Measurements from ENCODE around the gene PTPRM.

The PTPRM gene

GRCh38 chr18:8029731-8030130, 462.6 kb downstream of the PTPRM start:
- Histone ChIP-seq H3K4me3 (ENCODE audit: low read length in 2 of 2) (no peak overlapping the region), H3K27me3 (ENCODE audit: control insufficient read depth in 2 of 2, insufficient read depth in 2 of 2, low read length in 2 of 2) (no peaks in the 10 kb centered on the region), H3K4me1 (ENCODE audit: control insufficient read depth in 2 of 2, insufficient read depth in 2 of 2, low read length in 2 of 2) (no peaks in the 10 kb centered on the region), H3K9ac (ENCODE audit: low read depth in 1 of 2, low read length in 2 of 2) (no peak overlapping the region), H3K36me3 (ENCODE audit: control insufficient read depth in 2 of 2, insufficient read depth in 2 of 2, low read length in 2 of 2) (no peaks in the 10 kb centered on the region), H3K9me3 (ENCODE audit: control insufficient read depth in 2 of 2, low read length in 2 of 2) (no peaks in the 10 kb centered on the region), H3K27ac (ENCODE audit: low read depth in 2 of 2, low read length in 2 of 2) (no peak overlapping the region)

GRCh38 chr18:8030201-8030600, 463.1 kb downstream of the PTPRM start:
- Histone ChIP-seq H3K4me3 (ENCODE audit: low read length in 2 of 2) (no peak overlapping the region), H3K27me3 (ENCODE audit: control insufficient read depth in 2 of 2, insufficient read depth in 2 of 2, low read length in 2 of 2) (no peaks in the 10 kb centered on the region), H3K9ac (ENCODE audit: low read depth in 1 of 2, low read length in 2 of 2) (no peak overlapping the region), H3K36me3 (ENCODE audit: control insufficient read depth in 2 of 2, insufficient read depth in 2 of 2, low read length in 2 of 2) (no peaks in the 10 kb centered on the region), H3K27ac (ENCODE audit: low read depth in 2 of 2, low read length in 2 of 2) (no peak overlapping the region), H3K9me3 (ENCODE audit: control insufficient read depth in 2 of 2, low read length in 2 of 2) (no peaks in the 10 kb centered on the region), H3K4me1 (ENCODE audit: control insufficient read depth in 2 of 2, insufficient read depth in 2 of 2, low read length in 2 of 2) (no peaks in the 10 kb centered on the region)

- Histone ChIP-seq H3K27ac (ENCODE audit: low read depth in 2 of 2, low read length in 2 of 2) (no peak overlapping the region), H3K9me3 (ENCODE audit: control insufficient read depth in 2 of 2, low read length in 2 of 2) (no peaks in the 10 kb centered on the region), H3K9ac (ENCODE audit: low read depth in 1 of 2, low read length in 2 of 2) (no peak overlapping the region), H3K36me3 (ENCODE audit: control insufficient read depth in 2 of 2, insufficient read depth in 2 of 2, low read length in 2 of 2) (no peaks in the 10 kb centered on the region), H3K4me1 (ENCODE audit: control insufficient read depth in 2 of 2, insufficient read depth in 2 of 2, low read length in 2 of 2) (no peaks in the 10 kb centered on the region), H3K27me3 (ENCODE audit: control insufficient read depth in 2 of 2, insufficient read depth in 2 of 2, low read length in 2 of 2) (no peaks in the 10 kb centered on the region), H3K4me3 (ENCODE audit: low read length in 2 of 2) (no peak overlapping the region)
Observed at GRCh38 chr18:8031496-8031895, 464.4 kb downstream of the PTPRM start.

DNA sequence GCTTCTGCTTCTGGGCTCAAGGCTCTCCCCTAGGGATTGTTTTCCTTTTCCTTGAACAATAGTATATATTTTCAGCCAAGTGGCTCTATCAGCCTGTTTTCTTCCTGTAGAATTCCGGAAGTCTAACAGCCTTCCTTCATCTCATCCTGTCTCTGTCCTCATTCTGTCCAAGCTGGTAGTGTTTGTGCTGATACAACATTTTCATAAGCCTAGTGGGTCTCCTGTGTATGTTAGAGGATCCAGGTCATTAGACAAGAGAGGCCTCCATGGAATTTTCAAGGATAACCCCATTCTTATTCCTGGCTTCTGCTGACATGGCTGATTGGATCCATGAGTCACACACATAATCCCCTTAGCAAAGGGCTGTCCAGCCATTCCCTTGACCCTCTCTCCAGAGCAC, 467.6 kb downstream of the PTPRM start:
- no peaks in the 10 kb centered on the region for H3K4me1 ChIP-seq (ENCODE audit: control insufficient read depth in 2 of 2, insufficient read depth in 2 of 2, low read length in 2 of 2)
- no peak overlapping the region for H3K27ac ChIP-seq (ENCODE audit: low read depth in 2 of 2, low read length in 2 of 2)
- H3K9ac ChIP-seq (ENCODE audit: low read depth in 1 of 2, low read length in 2 of 2), result no peak overlapping the region
- no peaks in the 10 kb centered on the region for H3K36me3 ChIP-seq (ENCODE audit: control insufficient read depth in 2 of 2, insufficient read depth in 2 of 2, low read length in 2 of 2)
- no peak overlapping the region for H3K4me3 ChIP-seq (ENCODE audit: low read length in 2 of 2)
- no peaks in the 10 kb centered on the region for H3K9me3 ChIP-seq (ENCODE audit: control insufficient read depth in 2 of 2, low read length in 2 of 2)
- no peaks in the 10 kb centered on the region for H3K27me3 ChIP-seq (ENCODE audit: control insufficient read depth in 2 of 2, insufficient read depth in 2 of 2, low read length in 2 of 2)

DNA sequence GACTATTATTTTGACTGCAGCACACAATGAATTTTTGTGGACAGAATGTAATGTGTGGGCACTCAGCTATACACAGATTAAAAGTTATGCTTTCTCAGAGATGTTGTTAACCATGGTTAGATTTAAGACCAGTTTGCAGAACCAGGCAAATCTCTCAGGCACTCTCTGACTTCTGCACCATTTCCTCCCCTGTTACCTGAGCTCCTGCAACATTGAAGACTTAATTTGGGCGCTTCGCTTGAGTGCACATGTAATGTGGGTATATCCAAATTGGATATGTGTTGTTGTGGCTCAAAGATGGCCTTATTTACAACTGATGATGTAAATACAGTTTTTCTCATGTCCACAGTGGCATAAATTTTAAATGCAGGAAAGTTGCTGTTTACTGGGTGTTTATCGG, 469.4 kb downstream of the PTPRM start:
- no peaks in the 10 kb centered on the region for H3K9me3 ChIP-seq (ENCODE audit: control insufficient read depth in 2 of 2, low read length in 2 of 2)
- H3K36me3 ChIP-seq (ENCODE audit: control insufficient read depth in 2 of 2, insufficient read depth in 2 of 2, low read length in 2 of 2), result no peaks in the 10 kb centered on the region
- no peak overlapping the region for H3K4me3 ChIP-seq (ENCODE audit: low read length in 2 of 2)
- H3K9ac ChIP-seq (ENCODE audit: low read depth in 1 of 2, low read length in 2 of 2), result no peak overlapping the region
- no peaks in the 10 kb centered on the region for H3K27me3 ChIP-seq (ENCODE audit: control insufficient read depth in 2 of 2, insufficient read depth in 2 of 2, low read length in 2 of 2)
- no peaks in the 10 kb centered on the region for H3K4me1 ChIP-seq (ENCODE audit: control insufficient read depth in 2 of 2, insufficient read depth in 2 of 2, low read length in 2 of 2)
- no peak overlapping the region for H3K27ac ChIP-seq (ENCODE audit: low read depth in 2 of 2, low read length in 2 of 2)

DNA sequence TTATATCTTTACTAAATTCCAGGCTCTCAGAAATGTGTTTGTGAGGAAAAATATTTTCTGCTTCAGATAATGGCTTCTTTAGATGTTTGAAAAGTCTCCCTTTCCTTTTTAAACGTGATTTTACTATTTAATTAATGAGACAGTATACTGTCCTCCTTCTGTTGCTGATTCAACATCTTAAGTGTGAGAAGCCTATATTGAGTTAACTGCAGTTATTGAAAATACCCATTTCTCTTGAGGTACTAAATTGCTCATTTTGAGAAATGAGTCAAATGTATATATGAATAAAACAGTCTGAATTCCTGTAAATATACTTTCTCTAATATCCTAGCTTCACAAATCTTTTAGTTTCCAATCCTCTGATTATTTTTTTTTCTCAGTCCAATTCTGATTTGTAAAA, 470.2 kb downstream of the PTPRM start:
- Histone ChIP-seq H3K9ac (ENCODE audit: low read depth in 1 of 2, low read length in 2 of 2) (no peak overlapping the region), H3K4me1 (ENCODE audit: control insufficient read depth in 2 of 2, insufficient read depth in 2 of 2, low read length in 2 of 2) (no peaks in the 10 kb centered on the region), H3K9me3 (ENCODE audit: control insufficient read depth in 2 of 2, low read length in 2 of 2) (no peaks in the 10 kb centered on the region), H3K36me3 (ENCODE audit: control insufficient read depth in 2 of 2, insufficient read depth in 2 of 2, low read length in 2 of 2) (no peaks in the 10 kb centered on the region), H3K27ac (ENCODE audit: low read depth in 2 of 2, low read length in 2 of 2) (no peak overlapping the region), H3K27me3 (ENCODE audit: control insufficient read depth in 2 of 2, insufficient read depth in 2 of 2, low read length in 2 of 2) (no peaks in the 10 kb centered on the region), H3K4me3 (ENCODE audit: low read length in 2 of 2) (no peak overlapping the region)

- Histone ChIP-seq H3K27me3 (ENCODE audit: control insufficient read depth in 2 of 2, insufficient read depth in 2 of 2, low read length in 2 of 2) (no peaks in the 10 kb centered on the region), H3K36me3 (ENCODE audit: control insufficient read depth in 2 of 2, insufficient read depth in 2 of 2, low read length in 2 of 2) (no peaks in the 10 kb centered on the region), H3K9me3 (ENCODE audit: control insufficient read depth in 2 of 2, low read length in 2 of 2) (no peaks in the 10 kb centered on the region), H3K9ac (ENCODE audit: low read depth in 1 of 2, low read length in 2 of 2) (no peak overlapping the region), H3K4me3 (ENCODE audit: low read length in 2 of 2) (no peak overlapping the region), H3K4me1 (ENCODE audit: control insufficient read depth in 2 of 2, insufficient read depth in 2 of 2, low read length in 2 of 2) (no peaks in the 10 kb centered on the region), H3K27ac (ENCODE audit: low read depth in 2 of 2, low read length in 2 of 2) (no peak overlapping the region)
Observed at GRCh38 chr18:8040021-8040420, 472.9 kb downstream of the PTPRM start.

GRCh38 chr18:8041526-8042111, 474.5 kb downstream of the PTPRM start:
- H3K27ac ChIP-seq (ENCODE audit: low read depth in 2 of 2, low read length in 2 of 2), result no peak overlapping the region
- H3K4me1 ChIP-seq (ENCODE audit: control insufficient read depth in 2 of 2, insufficient read depth in 2 of 2, low read length in 2 of 2), result no peaks in the 10 kb centered on the region

DNA sequence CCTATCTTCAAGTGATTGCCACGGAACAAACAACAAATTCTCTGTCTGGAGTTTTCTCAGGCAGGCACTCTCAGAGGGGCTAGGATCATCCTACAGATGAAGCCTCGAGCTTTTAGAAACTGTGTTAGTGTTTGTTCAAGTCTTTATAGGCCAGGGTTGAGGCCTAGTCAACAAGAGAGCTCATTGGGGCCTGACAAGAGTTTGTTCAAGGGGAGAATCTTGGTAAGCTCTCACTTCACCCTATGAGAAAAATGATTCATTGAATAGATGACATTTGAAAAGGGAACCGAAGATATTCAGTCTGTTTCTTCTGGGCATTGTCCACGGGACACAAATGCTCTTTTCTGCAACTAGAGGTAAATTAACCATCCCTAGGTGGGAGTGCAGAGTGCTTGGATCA, 476.9 kb downstream of the PTPRM start:
- Histone ChIP-seq H3K4me1 (ENCODE audit: control insufficient read depth in 2 of 2, insufficient read depth in 2 of 2, low read length in 2 of 2) (no peaks in the 10 kb centered on the region), H3K27me3 (ENCODE audit: control insufficient read depth in 2 of 2, insufficient read depth in 2 of 2, low read length in 2 of 2) (no peaks in the 10 kb centered on the region), H3K36me3 (ENCODE audit: control insufficient read depth in 2 of 2, insufficient read depth in 2 of 2, low read length in 2 of 2) (no peaks in the 10 kb centered on the region), H3K4me3 (ENCODE audit: low read length in 2 of 2) (no peak overlapping the region), H3K9ac (ENCODE audit: low read depth in 1 of 2, low read length in 2 of 2) (no peak overlapping the region), H3K27ac (ENCODE audit: low read depth in 2 of 2, low read length in 2 of 2) (no peak overlapping the region), H3K9me3 (ENCODE audit: control insufficient read depth in 2 of 2, low read length in 2 of 2) (no peaks in the 10 kb centered on the region)

More at GRCh38 chr18:8041526-8042111, 474.5 kb downstream of the PTPRM start:
- Histone ChIP-seq H3K9me3 (ENCODE audit: control insufficient read depth in 2 of 2, low read length in 2 of 2) (no peaks in the 10 kb centered on the region), H3K9ac (ENCODE audit: low read depth in 1 of 2, low read length in 2 of 2) (no peak overlapping the region), H3K4me3 (ENCODE audit: low read length in 2 of 2) (no peak overlapping the region), H3K36me3 (ENCODE audit: control insufficient read depth in 2 of 2, insufficient read depth in 2 of 2, low read length in 2 of 2) (no peaks in the 10 kb centered on the region), H3K27me3 (ENCODE audit: control insufficient read depth in 2 of 2, insufficient read depth in 2 of 2, low read length in 2 of 2) (no peaks in the 10 kb centered on the region)

DNA sequence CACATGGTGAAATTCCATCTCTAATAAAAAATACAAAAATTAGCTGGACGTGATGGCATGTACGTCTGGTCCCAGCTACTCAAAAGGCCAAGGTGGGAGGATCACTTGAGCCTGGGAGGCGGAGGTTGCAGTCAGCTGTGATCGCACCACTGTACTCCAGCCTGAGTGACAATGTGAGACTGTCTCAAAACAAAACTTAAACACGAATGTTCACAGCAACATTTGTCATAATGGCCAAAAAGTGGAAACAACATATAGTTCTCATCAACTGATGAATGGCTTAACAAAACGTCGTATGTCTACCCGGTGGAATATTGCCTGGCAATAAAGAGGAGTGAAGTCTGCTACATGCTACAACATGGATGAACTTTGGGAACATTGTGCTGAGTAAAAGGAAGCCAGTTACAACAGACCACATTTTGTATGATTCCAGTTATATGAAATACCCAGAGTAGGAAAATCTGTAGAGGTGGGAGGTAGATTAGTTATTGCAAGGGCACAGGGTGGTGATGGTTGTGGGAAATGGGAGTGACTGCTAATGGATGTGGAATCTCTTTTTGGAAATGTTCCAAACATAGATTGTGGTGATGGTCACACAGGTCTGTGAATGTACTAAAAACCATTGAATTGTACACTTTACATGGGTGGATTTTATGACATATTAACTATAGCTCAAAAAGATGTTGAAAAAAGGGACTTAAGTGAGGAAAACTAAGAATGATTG, 478.2 kb downstream of the PTPRM start:
- H3K27me3 ChIP-seq (ENCODE audit: control insufficient read depth in 2 of 2, insufficient read depth in 2 of 2, low read length in 2 of 2), result no peaks in the 10 kb centered on the region
- H3K9me3 ChIP-seq (ENCODE audit: control insufficient read depth in 2 of 2, low read length in 2 of 2), result no peaks in the 10 kb centered on the region
- no peaks in the 10 kb centered on the region for H3K4me1 ChIP-seq (ENCODE audit: control insufficient read depth in 2 of 2, insufficient read depth in 2 of 2, low read length in 2 of 2)
- H3K36me3 ChIP-seq (ENCODE audit: control insufficient read depth in 2 of 2, insufficient read depth in 2 of 2, low read length in 2 of 2), result no peaks in the 10 kb centered on the region
- no peak overlapping the region for H3K27ac ChIP-seq (ENCODE audit: low read depth in 2 of 2, low read length in 2 of 2)
- no peak overlapping the region for H3K4me3 ChIP-seq (ENCODE audit: low read length in 2 of 2)
- H3K9ac ChIP-seq (ENCODE audit: low read depth in 1 of 2, low read length in 2 of 2), result no peak overlapping the region
